Measurements from ENCODE around the gene SCGB1D1.

SCGB1D1 gene, protein sequence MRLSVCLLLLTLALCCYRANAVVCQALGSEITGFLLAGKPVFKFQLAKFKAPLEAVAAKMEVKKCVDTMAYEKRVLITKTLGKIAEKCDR

DNA sequence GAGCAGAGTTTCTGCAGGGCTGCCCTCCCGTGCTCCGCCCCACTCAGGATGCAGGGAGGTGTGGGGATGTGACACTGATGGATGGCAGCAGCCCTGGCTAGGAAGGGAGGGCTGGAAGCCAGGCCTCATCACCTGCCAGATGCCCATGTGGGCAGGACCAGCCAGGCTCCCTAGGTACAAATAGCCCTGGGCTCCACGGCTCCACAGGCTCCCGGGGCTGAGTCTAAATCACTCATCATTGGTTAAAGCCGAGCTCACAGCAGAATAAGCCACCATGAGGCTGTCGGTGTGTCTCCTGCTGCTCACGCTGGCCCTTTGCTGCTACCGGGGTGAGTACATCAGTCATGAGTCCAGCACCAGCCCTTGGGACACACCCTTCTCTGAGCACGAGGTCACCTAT is at the start of gene SCGB1D1:
SCGB1D1 (plus strand) TSS at position 206 of the 400 bp plus-strand sequence; CDS start at position 275, 69 bp downstream.
- DNase-seq: no peak

DNA sequence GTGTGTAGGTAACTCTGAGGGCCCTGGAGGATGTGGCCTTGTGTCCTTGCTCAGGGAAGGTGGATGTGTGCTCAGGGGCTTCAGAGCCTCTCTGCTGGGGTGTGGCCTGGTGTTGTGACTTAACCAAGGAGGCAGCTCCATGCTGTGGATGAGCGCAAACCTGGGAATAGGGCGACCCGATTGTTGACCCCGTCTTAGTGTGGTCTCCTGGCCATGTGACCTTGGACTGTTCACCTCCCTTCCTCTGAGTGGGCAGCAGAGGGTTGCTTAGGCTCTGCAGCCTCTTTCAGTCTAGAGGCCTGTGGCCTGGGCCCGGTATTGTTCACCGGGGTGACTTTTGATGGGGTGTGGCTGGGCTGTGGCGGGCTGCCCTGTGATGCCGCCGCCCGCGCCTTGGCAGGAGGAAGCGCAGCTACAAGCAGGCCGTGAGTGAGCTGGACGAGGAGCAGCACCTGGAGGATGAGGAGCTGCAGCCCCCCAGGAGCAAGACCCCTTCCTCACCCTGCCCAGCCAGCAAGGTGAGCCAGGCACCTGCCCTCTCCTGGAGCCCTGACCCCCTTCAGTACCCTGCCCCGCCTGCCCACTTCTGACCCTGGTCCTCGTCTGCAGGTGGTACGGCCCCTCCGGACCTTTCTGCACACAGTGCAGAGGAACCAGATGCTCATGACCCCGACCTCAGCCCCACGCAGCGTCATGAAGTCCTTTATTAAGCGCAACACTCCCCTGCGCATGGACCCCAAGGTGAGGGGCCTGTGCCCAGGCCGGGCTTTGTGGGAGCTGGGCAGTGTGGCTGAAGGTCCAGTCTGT is 49.5 kb upstream of the SCGB1D1 start:
- no peak for DNase-seq

DNA sequence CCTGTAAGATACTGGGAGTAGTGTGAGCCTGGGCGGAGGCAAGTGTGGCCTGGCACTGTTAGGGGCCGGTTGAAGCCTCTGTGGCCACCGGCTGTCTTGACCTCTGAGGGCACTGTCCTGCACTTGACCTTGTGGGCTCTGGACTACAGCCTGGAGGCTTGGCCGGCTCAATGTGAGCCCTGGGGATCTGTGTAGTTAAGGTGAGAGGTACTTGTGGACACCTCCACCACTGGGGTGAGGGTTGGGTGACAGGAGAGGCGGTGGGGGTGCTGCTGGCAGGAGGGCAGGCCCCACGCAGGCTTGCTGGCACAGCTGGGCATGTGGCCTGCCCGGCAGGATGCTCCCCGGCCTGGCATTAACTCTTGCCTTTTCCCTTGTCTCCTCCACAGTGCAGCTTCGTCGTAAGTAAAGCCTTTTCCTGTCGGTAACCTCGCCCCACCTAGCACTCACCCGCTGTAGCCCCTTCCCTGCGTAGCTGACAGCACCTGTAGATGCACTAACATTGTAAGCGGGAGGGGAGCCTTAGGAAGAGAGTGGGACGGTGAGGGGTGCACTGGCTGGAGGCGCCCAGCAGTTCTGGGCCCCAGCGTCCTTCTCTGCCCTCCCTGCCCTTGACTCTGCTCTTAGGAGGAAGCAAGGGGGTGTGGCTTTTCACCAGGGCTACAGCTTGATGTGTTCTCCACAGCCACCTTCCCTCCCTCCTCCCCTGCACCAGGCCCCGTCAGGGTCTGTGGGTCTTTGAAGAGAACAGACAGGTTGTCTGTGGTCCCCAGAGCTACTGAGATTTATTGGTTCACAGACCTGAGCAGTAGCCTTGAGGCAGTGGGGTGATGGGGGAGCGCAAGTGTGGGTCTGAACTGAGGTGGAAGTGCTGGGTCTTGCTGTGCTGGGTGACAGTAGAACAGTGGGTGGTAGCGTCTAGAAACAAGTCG is 48.6 kb upstream of the SCGB1D1 start:
- no peak for DNase-seq

DNA sequence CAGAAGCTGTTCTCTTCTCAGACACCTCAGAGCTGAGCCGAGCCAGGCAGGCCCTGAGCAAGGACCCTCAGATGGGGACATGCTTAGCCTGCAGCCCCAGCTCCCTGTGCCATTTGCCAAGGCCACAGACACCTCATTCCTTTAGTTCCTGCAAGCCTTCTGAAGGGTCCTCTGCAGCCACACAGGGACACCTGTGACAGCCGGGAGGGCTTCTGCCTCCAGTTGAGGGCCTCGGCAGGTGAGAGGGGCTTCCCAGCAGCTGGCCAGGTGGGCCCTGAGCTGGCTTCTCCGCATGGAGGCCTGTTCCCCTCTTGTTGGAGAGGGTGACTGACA is 48.0 kb upstream of the SCGB1D1 start:
- no peak for DNase-seq

DNA sequence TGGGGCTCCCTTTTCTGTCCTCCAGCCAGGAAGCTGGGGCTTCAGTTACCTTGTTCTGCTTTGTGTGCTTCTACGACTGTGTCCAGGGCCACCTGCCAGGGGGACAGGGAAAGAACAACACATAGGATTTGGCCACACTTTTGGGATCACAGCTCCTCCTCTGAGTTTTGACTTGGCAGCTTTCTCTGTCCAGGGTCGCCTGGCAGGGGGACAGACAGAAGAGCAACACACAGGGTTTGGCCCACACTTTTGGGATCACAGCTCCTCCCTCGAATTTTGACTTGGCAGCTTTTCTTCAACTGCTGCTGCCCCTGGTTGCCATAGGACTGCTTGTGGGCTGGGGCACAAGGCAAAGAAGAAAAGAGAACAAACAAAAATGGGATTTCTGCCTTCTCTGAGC is 47.1 kb upstream of the SCGB1D1 start:
- no peak for DNase-seq

DNA sequence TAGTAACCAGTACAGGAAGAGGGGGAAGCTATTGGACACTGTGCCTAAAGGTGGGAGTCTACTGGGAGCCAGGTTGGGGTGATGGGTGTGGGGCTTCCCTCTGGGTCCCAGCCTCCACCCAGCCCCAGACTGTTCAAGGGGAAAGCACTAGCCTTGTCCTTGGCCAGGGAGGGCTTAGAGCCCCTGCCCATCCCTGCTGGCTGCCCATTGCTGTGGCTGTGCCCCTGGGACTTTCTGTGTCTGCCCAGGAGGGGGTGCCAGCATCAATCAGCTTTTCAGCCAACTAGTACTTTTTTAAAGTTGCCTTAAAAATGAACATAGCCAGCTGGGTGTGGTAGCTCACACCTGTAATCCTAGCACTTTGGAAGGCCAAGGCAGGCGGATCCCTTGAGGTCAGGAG is 46.3 kb upstream of the SCGB1D1 start:
- no peak for DNase-seq

DNA sequence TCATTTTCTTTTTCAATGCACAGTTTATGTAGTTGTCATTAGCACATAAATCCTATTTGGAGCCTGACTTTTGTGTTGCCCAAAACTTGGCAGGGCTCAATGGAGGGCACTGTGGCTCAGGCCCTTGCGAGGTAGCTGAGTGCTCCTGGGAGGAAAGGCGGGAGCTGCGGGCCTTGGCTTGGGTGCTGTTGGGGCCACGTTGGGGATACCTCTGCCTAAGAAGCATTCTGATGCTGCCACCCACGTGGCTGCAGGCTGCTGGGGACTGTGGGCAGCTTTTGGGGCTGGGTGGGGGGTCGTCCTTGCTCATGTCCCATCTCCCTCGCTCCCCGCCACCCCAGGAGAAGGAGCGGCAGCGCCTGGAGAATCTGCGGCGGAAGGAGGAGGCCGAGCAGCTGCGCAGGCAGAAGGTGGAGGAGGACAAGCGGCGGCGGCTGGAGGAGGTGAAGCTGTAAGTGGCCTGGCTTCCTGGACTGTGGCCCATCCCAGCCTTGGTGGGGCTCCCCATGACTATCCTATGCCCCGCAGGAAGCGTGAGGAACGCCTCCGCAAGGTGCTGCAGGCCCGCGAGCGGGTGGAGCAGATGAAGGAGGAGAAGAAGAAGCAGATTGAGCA is 45.3 kb upstream of the SCGB1D1 start:
- DNase-seq: no peak

DNA sequence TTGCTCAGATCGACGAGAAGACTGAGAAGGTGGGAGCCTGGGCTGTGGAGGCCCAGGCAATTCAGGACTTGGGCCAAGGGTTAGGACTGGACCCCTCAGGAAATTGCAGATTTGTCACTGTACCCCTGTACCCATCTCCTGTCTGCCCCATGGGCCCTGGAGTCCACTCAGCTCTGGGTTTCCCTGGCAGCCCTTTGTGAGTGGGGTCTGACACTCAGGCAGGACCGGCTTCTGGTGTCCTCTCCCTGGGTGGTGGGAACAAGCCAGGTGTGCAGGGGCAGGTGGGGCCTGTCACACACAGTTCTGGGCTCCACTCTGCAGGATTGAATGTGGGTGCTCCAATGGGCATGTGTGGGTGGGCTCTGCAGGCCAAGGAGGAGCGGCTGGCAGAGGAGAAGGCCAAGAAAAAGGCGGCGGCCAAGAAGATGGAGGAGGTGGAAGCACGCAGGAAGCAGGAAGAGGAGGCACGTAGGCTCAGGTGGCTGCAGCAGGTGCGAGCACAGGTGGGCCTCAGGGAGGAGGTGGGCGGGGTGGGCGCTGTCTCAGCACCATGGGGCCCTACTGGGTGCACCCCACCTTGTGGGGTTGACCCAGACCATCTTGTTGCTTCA is 44.6 kb upstream of the SCGB1D1 start:
- DNase-seq: no peak

DNA sequence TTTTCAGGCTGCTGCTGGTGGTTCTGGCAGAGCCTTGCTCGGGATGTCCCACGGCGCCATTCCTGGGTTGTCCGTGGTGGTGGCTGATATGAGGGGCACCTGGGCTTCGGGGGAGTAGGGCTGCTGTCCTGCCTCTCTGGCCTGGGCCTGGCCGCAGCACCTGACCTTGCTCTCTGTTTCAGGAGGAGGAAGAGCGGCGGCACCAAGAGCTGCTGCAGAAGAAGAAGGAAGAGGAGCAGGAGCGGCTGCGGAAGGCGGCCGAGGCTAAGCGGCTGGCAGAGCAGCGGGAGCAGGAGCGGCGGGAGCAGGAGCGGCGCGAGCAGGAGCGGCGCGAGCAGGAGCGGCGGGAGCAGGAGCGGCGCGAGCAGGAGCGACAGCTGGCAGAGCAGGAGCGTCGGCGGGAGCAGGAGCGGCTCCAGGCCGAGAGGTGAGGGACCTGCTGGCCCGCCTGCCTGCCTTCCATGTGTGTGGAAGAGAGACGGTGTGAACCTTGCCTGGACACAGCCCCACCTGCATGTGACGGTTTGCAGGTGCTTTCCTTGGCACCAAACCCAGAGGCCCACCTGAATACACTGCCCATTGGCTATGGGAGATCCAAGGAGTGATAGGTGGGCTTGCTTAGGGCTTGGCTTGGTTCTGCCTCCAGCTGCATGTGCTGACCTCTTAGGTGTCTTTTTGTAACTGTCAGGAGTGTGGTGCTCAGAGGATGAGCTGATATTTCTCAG is 43.4 kb upstream of the SCGB1D1 start:
- no peak for DNase-seq

DNA sequence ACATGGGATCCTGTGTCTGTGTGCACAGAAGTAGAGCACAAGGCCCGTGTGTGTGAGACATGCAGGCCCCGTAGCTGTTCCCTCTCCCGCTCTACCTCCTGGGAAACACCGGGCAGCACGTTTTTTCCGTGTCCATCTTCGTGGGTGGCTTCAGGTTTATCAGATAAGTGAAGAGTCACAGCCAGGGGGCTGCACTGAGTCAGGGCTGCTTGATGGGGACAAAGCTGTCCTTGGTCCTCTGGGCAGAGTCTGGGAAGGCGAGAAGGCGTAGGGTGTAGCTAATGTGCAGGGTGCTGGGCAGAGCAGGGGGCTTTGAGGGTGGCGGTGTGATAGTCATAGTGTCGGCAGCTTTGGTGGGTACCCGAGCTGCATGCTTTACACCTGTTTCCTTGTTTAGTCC is 42.5 kb upstream of the SCGB1D1 start:
- no peak for DNase-seq

DNA sequence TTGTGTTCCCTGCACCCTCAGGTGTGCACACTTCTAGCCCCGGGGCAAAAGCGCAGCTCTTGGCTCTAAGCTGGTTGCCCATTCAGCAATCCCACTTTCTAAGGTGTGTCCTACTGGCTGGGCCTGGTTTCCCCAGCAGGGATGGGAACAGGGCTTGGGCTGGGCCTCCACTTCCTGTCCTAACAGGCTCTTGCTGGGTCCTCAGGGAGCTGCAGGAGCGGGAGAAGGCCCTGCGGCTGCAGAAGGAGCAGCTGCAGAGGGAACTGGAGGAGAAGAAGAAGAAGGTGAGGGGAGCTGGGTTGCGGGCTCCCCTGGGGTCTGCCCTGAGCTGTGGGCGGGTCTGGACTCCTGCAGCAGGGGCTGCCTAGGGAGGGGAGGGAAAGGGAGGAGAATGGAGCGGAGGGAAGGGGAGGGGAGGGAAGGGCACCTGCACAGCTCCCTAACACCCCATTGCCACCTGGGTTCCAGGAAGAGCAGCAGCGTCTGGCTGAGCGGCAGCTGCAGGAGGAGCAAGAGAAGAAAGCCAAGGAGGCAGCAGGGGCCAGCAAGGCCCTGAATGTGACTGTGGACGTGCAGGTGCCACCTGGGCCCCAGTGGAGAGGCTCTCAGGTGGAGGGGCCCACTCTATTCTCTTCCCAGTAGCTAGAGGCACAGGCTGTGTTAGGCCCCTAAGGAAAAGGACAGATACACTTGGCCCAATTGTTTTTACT is 41.6 kb upstream of the SCGB1D1 start:
- DNase-seq: no peak

DNA sequence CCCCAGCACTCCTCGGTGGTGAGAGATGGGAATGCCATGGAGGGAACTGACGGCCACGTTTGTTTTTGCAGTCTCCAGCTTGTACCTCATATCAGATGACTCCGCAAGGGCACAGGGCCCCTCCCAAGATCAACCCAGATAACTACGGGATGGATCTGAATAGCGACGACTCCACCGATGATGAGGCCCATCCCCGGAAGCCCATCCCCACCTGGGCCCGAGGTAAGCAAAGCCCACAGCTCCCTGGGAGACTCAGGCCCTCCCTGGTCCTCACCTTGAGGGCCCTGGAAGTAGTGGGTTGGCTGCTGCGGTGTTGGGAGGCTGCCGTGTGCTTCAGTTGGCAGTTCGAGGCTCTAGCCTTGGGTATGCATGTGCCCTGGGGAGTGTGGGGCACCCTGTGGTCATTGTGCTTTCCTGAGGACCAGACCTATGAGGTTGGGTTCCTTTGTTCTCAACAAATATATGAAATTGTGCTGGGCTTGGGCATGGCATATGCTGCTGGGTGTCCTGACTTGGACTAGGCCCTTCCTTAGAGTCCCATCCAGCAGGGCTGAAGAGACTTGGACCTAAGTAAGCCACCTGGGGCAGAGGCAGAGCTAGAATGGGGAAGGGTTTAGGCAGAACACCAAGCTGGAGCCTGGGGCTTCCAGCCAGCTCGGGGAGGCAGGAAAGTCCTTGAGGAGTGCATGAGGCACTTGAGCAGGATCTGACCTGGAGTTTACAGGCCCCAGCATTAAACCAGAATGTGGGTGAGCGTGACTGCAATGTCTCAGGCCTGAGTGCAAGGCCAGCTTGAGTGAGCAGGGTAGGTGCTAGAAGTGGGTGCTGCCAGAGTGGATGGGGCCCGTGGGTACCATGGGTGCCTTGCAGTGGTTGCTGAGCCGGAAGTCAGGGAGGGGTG is 39.8 kb upstream of the SCGB1D1 start:
- no peak for DNase-seq

DNA sequence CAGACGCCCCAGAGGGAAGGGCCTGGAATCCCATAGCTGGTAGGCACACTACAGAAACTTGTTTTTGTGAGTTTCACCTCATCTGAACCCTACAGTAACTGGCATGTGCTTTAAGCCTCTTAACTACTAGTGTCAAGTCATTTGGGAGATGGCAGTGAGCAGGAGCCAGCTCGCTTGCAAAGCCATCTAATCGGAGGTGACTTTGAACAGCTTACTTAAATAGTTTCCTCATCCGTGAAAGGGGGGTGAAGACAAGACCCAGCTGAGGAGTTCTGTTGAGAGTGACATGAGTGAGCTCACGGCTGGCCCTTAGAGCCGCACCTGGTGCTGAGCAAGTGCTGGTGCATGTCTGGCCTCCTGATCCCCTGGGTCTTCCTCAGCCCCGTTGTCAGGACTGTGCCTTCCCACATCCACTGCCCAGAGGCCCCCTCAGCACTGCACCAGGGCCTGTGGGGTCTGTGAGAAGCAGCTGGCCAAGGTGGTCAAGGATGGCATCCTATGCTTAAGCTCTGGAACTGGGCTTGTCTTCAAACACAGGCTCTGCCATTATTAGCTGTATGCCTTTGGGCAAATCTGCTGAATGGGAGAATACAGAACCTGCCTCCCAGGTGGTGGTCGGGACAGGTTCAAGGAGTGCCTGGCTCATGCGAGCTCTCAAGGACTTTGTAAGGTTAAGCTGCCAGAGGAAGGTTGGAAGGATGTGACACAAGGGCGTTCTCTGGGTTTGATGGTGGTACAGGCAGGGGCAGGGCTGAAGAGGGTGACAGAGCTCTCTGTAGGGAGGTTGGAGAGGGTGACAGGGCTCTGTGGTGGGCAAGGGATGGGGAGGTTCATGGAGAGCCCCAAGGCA is 38.9 kb upstream of the SCGB1D1 start:
- no peak for DNase-seq

DNA sequence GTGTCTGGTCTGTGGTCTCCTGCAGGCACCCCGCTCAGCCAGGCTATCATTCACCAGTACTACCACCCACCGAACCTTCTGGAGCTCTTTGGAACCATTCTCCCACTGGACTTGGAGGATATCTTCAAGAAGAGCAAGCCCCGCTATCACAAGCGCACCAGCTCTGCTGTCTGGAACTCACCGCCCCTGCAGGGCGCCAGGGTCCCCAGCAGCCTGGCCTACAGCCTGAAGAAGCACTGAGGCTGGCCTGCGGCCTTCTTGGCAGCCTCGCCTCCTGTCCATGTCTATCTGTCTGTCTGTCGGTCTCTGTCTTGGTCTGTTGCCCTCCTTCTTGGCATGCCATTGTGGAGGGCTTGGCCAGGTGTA is 38.3 kb upstream of the SCGB1D1 start:
- DNase-seq: no peak

DNA sequence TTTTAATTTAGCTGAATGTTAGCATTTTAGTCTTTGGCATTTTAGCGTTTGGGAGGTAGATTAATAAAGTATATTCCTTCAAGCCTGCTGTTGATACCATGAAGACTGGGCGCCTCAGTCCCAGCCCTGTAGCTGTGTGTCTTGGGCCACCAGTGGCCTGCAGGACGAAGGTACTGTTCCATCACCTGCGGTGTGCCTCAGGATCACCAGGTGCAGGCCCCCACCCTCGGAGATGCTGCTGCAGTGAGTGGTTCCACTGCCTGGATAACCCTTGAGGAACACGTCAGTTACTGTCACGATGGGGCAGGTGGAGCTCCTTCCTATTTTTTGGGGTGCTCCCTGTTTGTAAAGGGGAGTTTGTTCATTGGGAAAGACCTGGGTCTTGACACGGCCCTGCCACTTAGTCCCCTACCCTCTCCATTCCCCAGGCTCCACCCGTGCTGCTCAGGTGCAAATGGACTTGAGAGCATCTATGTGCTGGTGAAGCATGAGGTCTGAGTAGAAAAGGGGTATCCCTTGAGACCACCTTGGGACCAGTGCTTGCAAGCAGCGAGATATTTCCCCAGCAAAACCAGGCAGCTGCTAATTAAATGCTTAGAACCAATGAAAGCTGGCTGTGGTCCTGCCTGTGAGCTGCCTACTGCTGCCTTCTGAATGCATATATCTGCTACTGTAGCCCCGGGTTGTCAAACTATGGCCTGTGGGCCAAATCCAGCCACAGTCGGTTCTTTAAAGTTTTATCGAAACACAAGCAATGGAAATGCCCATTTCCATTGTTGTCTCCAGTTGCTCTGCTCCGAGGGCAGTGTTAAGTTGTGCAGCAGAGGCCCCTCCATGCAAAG is 37.5 kb upstream of the SCGB1D1 start:
- DNase-seq: no peak

DNA sequence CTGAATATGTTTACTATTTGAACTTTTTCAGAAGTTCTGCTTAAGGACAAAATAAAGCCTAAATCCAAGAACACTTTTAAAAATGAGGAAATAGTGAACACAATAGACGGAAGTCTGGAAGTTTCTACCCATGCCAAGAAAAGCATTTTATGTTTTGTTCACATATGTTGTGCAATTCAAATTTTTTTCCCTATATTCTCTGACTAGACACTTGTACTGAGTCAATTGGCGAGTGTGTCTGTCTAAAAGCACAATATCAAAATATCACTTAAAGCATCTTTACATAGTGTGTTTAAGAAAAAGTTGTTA is 37.0 kb upstream of the SCGB1D1 start:
- no peak for DNase-seq

DNA sequence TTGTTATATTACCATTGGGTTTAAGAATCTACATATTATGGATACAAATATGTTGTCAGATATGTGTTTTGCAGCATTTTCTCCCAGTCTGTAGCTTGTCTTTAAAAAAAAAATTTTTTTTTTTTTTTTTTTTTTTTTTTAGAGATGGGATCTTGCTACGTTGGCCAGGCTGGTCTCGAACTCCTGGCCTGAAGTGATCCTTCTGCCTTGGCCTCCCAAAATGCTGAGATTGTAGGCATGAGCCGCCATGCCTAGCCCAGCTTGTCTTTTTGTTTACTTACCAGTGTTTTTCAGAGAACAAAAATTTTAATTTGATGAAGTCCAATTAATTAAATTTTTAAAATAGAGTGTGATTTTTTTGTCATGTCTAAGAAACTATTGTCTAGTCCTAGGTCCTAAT is 36.4 kb upstream of the SCGB1D1 start:
- DNase-seq: no peak

DNA sequence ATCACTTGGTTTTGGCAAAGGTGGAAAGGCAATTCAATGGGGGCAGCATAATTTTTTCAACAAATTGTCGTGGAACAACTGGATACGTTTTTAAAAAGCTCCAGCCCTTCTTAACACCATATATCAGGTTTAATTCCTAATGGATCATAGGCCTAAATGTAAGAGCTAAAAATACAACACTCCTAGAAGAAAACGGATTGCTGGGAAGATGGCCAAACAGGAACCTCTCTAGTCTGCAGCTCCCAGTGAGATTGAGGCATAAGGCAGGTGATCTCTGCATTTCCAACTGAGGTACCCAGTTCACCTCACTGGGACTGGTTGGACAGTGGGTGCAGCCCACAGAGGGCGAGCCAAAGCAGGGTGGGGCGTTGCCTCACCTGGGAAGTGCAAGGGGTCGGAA is 32.4 kb upstream of the SCGB1D1 start:
- DNase-seq: no peak

DNA sequence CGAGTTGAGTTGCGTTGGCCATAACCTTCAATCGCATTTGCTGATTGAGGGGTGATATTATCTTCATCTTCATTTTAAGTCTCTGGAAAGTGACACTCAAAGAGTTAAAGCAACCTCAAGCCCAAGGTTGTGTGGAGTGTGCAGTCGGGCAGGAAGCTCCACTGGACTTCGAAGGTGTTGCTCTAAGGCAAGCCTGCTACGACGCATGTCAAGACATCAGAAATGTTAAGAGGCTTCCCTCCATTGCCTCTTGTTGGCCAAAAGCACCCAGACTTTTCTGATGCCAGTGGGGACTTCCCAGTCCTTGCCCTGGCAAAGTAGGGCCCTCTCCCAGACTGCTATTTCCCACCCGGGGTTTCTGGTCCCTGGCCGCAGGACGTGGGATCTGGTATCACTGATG is 23.6 kb upstream of the SCGB1D1 start:
- no peak for DNase-seq
